ENCODE results near the gene CADPS. TPM values are rescaled to one million over a fixed set of nuclear protein-coding genes. Genes with fewer than 3 reads are reported as not detected.

Gene CADPS
- total RNA-seq, 2 experiments from 2014 or later, result 61.3 to 68.6 TPM

- Histone ChIP-seq H4K20me1 (ENCODE audit: insufficient read depth, low read length) (no peaks in the 10 kb centered on the region), H3K9me3 (ENCODE audit: low read length) (no peaks in the 10 kb centered on the region), H3K36me3 (ENCODE audit: insufficient read depth, low read length) (no peaks in the 10 kb centered on the region), H3K9me2 (ENCODE audit: insufficient read depth, low read length) (no peaks in the 10 kb centered on the region; the same call in 1 of the 2 replicates), H3K79me2 (ENCODE audit: insufficient read depth, low read depth, low read length) (no peaks in the 10 kb centered on the region), H3K27ac (ENCODE audit: low read depth, low read length, poor library complexity, severe bottlenecking) (no peak overlapping the region), H3K4me3 (ENCODE audit: low read depth, low read length, poor library complexity, severe bottlenecking) (no peak overlapping the region), H3K4me1 (ENCODE audit: insufficient read depth, low read length, poor library complexity, severe bottlenecking) (no peaks in the 10 kb centered on the region), H3K4me2 (ENCODE audit: low read length) (no peak overlapping the region), H2AFZ (ENCODE audit: low read length) (no peak overlapping the region)
- POLR2A ChIA-PET, result interaction anchor here (0.7 kb wide), 1 partner anchor 39 kb away, joined by 3 read pairs; no protein-coding TSS in a partner anchor
- DNase-seq (ENCODE audit: low spot score), result no peak
- CTCF ChIA-PET (ENCODE audit: unreplicated experiment), result no interaction called here
- BruUV-seq (replicated peaks), result no TSS peak
- TF ChIP-seq EZH2phosphoT487 (IDR thresholded peaks at IDR 0.05; ENCODE audit: borderline replicate concordance, low read depth, low read length) (no peak), CTCF (conservative IDR thresholded peaks at IDR 0.05; ENCODE audit: low read length) (no peak)
- intact Hi-C loops (cut with micrococcal nuclease; ENCODE audit: unreplicated experiment), result no loop called here
Observed at GRCh38 chr3:62918777-62919176, 43.6 kb upstream of the CADPS start.

GRCh38 chr3:62918131-62918530 lies 42.9 kb upstream of the CADPS start:
- no peak for DNase-seq (ENCODE audit: low spot score)
- Histone ChIP-seq H3K4me2 (ENCODE audit: low read length) (no peak overlapping the region), H3K9me3 (ENCODE audit: low read length) (no peaks in the 10 kb centered on the region), H3K27ac (ENCODE audit: low read depth, low read length, poor library complexity, severe bottlenecking) (no peak overlapping the region), H3K9me2 (ENCODE audit: insufficient read depth, low read length) (no peaks in the 10 kb centered on the region; the same call in 1 of the 2 replicates), H3K79me2 (ENCODE audit: insufficient read depth, low read depth, low read length) (no peaks in the 10 kb centered on the region), H3K4me1 (ENCODE audit: insufficient read depth, low read length, poor library complexity, severe bottlenecking) (no peaks in the 10 kb centered on the region), H3K4me3 (ENCODE audit: low read depth, low read length, poor library complexity, severe bottlenecking) (no peak overlapping the region), H4K20me1 (ENCODE audit: insufficient read depth, low read length) (no peaks in the 10 kb centered on the region), H2AFZ (ENCODE audit: low read length) (no peak overlapping the region), H3K36me3 (ENCODE audit: insufficient read depth, low read length) (no peaks in the 10 kb centered on the region)
- TF ChIP-seq EZH2phosphoT487 (IDR thresholded peaks at IDR 0.05; ENCODE audit: borderline replicate concordance, low read depth, low read length) (no peak), CTCF (conservative IDR thresholded peaks at IDR 0.05; ENCODE audit: low read length) (no peak)
- intact Hi-C loops (cut with micrococcal nuclease; ENCODE audit: unreplicated experiment), result no loop called here
- ChIA-PET POLR2A (no interaction called here), CTCF (ENCODE audit: unreplicated experiment) (no interaction called here)
- BruUV-seq (replicated peaks), result no TSS peak

GRCh38 chr3:62911526-62911925 lies 36.3 kb upstream of the CADPS start:
- H3K27ac ChIP-seq (ENCODE audit: low read depth, low read length, poor library complexity, severe bottlenecking), result no peak overlapping the region
- no peak overlapping the region for H3K4me3 ChIP-seq (ENCODE audit: low read depth, low read length, poor library complexity, severe bottlenecking)
- ChIA-PET CTCF (ENCODE audit: unreplicated experiment) (interaction anchor here (0.7 kb wide), 1 partner anchor 13 kb away, joined by 3 read pairs; no protein-coding TSS in a partner anchor), POLR2A (interaction anchor here (0.7 to 1.4 kb wide), 2 partner anchors 13 to 1128 kb away, joined by 3 to 4 read pairs; no protein-coding TSS in a partner anchor)
- no peak for DNase-seq (ENCODE audit: low spot score)
- H3K9me3 ChIP-seq (ENCODE audit: low read length), result no peaks in the 10 kb centered on the region
- no peaks in the 10 kb centered on the region for H3K9me2 ChIP-seq (ENCODE audit: insufficient read depth, low read length)
- H3K4me2 ChIP-seq (ENCODE audit: low read length), result no peak overlapping the region
- H2AFZ ChIP-seq (ENCODE audit: low read length), result no peak overlapping the region
- TF ChIP-seq EZH2phosphoT487 (IDR thresholded peaks at IDR 0.05; ENCODE audit: borderline replicate concordance, low read depth, low read length) (no peak), CTCF (conservative IDR thresholded peaks at IDR 0.05; ENCODE audit: low read length) (no peak)
- H4K20me1 ChIP-seq (ENCODE audit: insufficient read depth, low read length), result no peaks in the 10 kb centered on the region
- no TSS peak for BruUV-seq (replicated peaks)
- intact Hi-C loops (cut with micrococcal nuclease; ENCODE audit: unreplicated experiment), result no loop called here
- no peaks in the 10 kb centered on the region for H3K4me1 ChIP-seq (ENCODE audit: insufficient read depth, low read length, poor library complexity, severe bottlenecking)
- no peaks in the 10 kb centered on the region for H3K36me3 ChIP-seq (ENCODE audit: insufficient read depth, low read length)
- H3K79me2 ChIP-seq (ENCODE audit: insufficient read depth, low read depth, low read length), result no peaks in the 10 kb centered on the region

Data from OCI-LY7 (cell line).